Memory B cell (primary cell): Measurements from ENCODE around the gene ZNF799.
A peak's percentile ranks its signal among the peaks of the same experiment; 100 is the strongest.
"Not testable (repeated sequence)": the region's sequence is repeated elsewhere in the genome, so short reads cannot be mapped to it uniquely, and the experiment has no call there.

ENCODE experiments used
- ATAC-seq: fragments of 150-1000 bp; cut with Tn5 transposase; 2 replicates; pipeline ENCODE4 v1.10.0; 2021; ENCODE audit warnings: low read depth, mild to moderate bottlenecking, moderate library complexity
- DNase-seq, 2 donors: peaks; one replicate each; pipeline ENCODE4 v3.0.0; 2022; ENCODE audit warnings: low spot score in 2 of 2
- H3K27ac Mint-ChIP-seq: one replicate; pipeline ENCODE4 v1.8.0; 2022; ENCODE audit warnings: mild to moderate bottlenecking, moderate library complexity, mixed read lengths
- H3K27me3 Mint-ChIP-seq: one replicate; pipeline ENCODE4 v1.8.0; 2022; ENCODE audit warnings: mixed read lengths
- H3K36me3 Mint-ChIP-seq: one replicate; pipeline ENCODE4 v1.8.0; 2022; ENCODE audit warnings: mild to moderate bottlenecking, mixed read lengths
- H3K4me1 Mint-ChIP-seq: one replicate; pipeline ENCODE4 v1.8.0; 2022; ENCODE audit warnings: mixed read lengths
- H3K4me3 Mint-ChIP-seq: one replicate; pipeline ENCODE4 v1.8.0; 2022; ENCODE audit warnings: mild to moderate bottlenecking, moderate library complexity, mixed read lengths
- H3K9me3 Mint-ChIP-seq: one replicate; pipeline ENCODE4 v1.8.0; 2022; ENCODE audit warnings: mixed read lengths

ZNF799 gene

DNA sequence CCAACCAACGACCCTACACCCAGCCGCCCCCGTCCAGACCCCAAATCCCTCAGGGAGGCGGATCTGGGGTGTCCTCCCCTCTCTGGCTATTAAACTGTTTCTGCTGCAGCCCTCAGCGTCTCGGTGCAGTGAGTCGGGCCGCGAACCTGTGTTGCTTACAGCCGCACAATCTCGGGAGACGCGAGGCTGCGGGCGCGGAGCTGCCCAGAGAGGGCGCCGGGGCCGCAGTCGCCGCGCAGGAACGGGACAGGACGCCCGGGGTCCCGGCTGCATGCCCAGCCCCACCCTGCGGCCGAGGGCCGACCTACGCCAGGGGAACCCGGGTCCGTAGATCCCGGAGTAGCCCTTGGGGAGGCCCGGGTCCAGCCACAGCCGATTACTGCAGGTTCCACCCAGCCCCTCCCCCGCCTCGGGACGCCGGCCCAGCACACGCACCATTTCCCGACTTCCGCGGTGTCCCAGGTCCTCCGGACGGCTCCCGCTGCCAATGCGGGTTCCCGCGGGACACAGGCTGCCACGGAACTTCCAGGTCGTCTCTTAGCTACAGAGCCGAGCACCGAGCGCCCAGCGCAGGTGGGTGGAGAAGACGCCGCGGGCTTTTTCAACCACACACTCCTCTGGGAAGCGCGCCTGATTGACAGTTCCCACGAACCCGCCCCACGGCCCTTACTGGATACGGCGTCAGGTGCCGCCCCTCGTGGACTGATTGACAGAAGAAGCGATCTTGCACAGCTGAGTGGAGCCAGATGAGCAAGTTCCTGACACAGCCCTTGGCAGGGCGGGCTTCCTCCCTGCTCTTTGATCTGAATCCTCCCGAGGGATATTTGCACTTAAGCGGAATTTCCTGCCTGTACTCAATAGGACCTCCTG is at the start of gene ZNF799:
ZNF799 (minus strand) TSS at position 639 of the 870 bp plus-strand sequence; CDS start at position 438, 201 bp downstream.
- H3K36me3 Mint-ChIP-seq = peaks cover 4% of the 10 kb centered on the region
- DNase-seq (peak; percentile 64 to 70), ATAC-seq (peak; percentile 91)
- H3K27ac Mint-ChIP-seq = peak within 1 kb of the TSS; percentile 79
- peaks cover 14% of the 10 kb centered on the region for H3K4me1 Mint-ChIP-seq
- H3K27me3 Mint-ChIP-seq = no peaks in the 10 kb centered on the region
- H3K4me3 Mint-ChIP-seq = peak within 1 kb of the TSS; percentile 96
- no peaks in the 10 kb centered on the region for H3K9me3 Mint-ChIP-seq

DNA sequence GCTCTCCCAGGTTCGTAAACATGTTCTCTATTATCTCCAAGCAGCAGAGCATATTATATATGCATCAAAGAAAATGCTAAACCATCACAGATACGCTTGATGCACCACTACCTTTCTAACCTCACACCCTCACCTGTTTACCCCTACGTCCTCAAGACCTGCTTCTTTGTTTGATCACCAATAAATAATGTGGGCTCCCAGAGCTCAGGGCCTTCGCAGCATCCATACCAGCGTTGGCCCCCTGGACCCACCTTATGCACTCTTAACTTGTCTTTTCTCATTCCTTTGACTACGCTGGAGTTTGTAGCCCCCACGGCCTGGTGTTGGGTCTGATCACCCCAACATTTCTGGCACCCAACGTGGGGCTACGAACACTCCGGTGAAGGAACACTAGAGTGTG is 49.8 kb upstream of the ZNF799 start:
- Mint-ChIP-seq H3K9me3 (peaks cover 13% of the 10 kb centered on the region), H3K4me1 (no peaks in the 10 kb centered on the region), H3K4me3 (no peak overlapping the region), H3K27me3 (no peaks in the 10 kb centered on the region), H3K36me3 (peaks cover 11% of the 10 kb centered on the region), H3K27ac (no peak overlapping the region)
- DNase-seq (no peak), ATAC-seq (no peak)

DNA sequence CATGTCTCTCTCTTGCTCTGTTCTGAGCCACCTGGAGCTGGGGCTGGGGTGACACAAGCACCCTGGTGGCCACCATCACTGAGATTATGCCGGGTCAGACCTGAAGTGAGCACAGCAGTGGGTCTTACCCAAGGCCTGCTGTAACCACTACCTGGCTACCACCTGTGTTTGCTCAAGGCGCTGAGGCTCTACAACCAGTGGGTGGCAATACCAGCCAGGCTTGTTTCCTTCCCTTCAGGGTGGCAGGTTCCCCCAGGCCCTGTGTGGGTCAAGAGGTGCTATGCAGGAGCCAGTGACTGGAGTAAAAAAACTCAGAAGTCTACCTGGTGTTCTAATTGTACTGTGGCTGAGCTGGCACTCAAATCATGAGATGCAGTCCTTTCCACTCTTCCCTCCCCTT is 47.7 kb upstream of the ZNF799 start:
- Mint-ChIP-seq H3K36me3 (peaks cover 14% of the 10 kb centered on the region), H3K27me3 (no peaks in the 10 kb centered on the region), H3K27ac (no peak overlapping the region), H3K9me3 (peaks cover 18% of the 10 kb centered on the region), H3K4me3 (no peak overlapping the region), H3K4me1 (no peaks in the 10 kb centered on the region)
- DNase-seq (no peak), ATAC-seq (no peak)

GRCh38 chr19:12440541-12441316 is 39.7 kb upstream of the ZNF799 start, which contains the start of gene ZNF443:
ZNF443 (minus strand) TSS chr19:12441021; CDS start chr19:12440914, 107 bp downstream.
- peak within 1 kb of the TSS; percentile 79 for H3K27ac Mint-ChIP-seq
- DNase-seq (peak; percentile 98 to 99), ATAC-seq (peak; percentile 96)
- H3K4me1 Mint-ChIP-seq = peaks cover 10% of the 10 kb centered on the region
- peaks cover 5% of the 10 kb centered on the region for H3K36me3 Mint-ChIP-seq
- peak within 1 kb of the TSS; percentile 99 for H3K4me3 Mint-ChIP-seq
- peaks cover 8% of the 10 kb centered on the region for H3K9me3 Mint-ChIP-seq
- no peaks in the 10 kb centered on the region for H3K27me3 Mint-ChIP-seq

GRCh38 chr19:12439686-12440540 is 38.8 kb upstream of the ZNF799 start:
- peak overlapping the region; percentile 79 for H3K27ac Mint-ChIP-seq
- peak overlapping the region; percentile 99 for H3K4me3 Mint-ChIP-seq
- H3K36me3 Mint-ChIP-seq, H3K9me3 Mint-ChIP-seq, H3K4me1 Mint-ChIP-seq, H3K27me3 Mint-ChIP-seq: not testable (repeated sequence)
- DNase-seq (peak; percentile 7 to 21), ATAC-seq (peak; percentile 28)

- H3K4me1 Mint-ChIP-seq, H3K27me3 Mint-ChIP-seq, H3K27ac Mint-ChIP-seq, H3K4me3 Mint-ChIP-seq, H3K9me3 Mint-ChIP-seq, DNase-seq, ATAC-seq: not testable (repeated sequence)
- peaks cover 36% of the 10 kb centered on the region for H3K36me3 Mint-ChIP-seq
These were observed 29.7 kb upstream of the ZNF799 start for GRCh38 chr19:12430726-12431299.

DNA sequence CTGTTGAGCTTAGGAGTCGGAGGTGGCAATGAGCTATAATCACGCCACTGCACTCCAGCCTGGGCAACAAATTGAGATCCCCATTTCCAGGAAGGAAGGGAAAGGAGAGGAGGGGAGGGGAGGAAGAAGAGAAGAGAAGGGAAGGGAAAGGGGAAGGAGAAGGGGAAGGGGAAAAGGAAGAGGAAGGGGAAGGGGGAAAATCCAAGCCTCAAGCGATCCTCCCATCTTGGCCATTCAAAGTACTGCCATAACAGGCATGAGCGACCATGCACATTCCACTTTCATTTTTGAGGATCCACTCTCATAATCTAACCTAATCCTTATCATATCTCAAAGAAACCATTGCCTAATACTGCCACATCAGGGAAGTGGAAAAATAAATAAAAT is 24.8 kb upstream of the ZNF799 start:
- Mint-ChIP-seq H3K36me3 (peaks cover 27% of the 10 kb centered on the region), H3K27ac (no peak overlapping the region), H3K9me3 (peaks cover 8% of the 10 kb centered on the region)

GRCh38 chr19:12425236-12425887 is 24.3 kb upstream of the ZNF799 start:
- Mint-ChIP-seq H3K4me3 (no peak overlapping the region), H3K9me3 (peaks cover 7% of the 10 kb centered on the region), H3K27ac (no peak overlapping the region), H3K27me3 (no peaks in the 10 kb centered on the region), H3K4me1 (no peaks in the 10 kb centered on the region), H3K36me3 (peaks cover 22% of the 10 kb centered on the region)
- DNase-seq (no peak), ATAC-seq (no peak)

More for the DNA sequence above, 24.8 kb upstream of the ZNF799 start:
- no peaks in the 10 kb centered on the region for H3K27me3 Mint-ChIP-seq
- H3K4me1 Mint-ChIP-seq = no peaks in the 10 kb centered on the region
- no peak overlapping the region for H3K4me3 Mint-ChIP-seq
- DNase-seq (no peak), ATAC-seq (no peak)

- ATAC-seq, H3K4me1 Mint-ChIP-seq, H3K27me3 Mint-ChIP-seq, H3K27ac Mint-ChIP-seq, DNase-seq, H3K4me3 Mint-ChIP-seq, H3K9me3 Mint-ChIP-seq: not testable (repeated sequence)
- H3K36me3 Mint-ChIP-seq = peaks cover 12% of the 10 kb centered on the region
These were observed 16.2 kb upstream of the ZNF799 start for GRCh38 chr19:12417273-12417672.

GRCh38 chr19:12411893-12412292 is 10.8 kb upstream of the ZNF799 start:
- no peak overlapping the region for H3K27ac Mint-ChIP-seq
- DNase-seq (no peak), ATAC-seq (no peak)

GRCh38 chr19:12399901-12400632 is 1.0 kb downstream of the ZNF799 start:
- not testable (repeated sequence) for H3K27me3 Mint-ChIP-seq, H3K36me3 Mint-ChIP-seq, H3K9me3 Mint-ChIP-seq
- peak overlapping the region; percentile 53 for H3K27ac Mint-ChIP-seq
- peak in 1 of 2 donors; percentile 15 for DNase-seq
- H3K4me1 Mint-ChIP-seq = peaks cover 17% of the 10 kb centered on the region
- peak; percentile 49 for ATAC-seq
- peak overlapping the region; percentile 96 for H3K4me3 Mint-ChIP-seq

More at GRCh38 chr19:12411893-12412292, 10.8 kb upstream of the ZNF799 start:
- peaks cover 10% of the 10 kb centered on the region for H3K36me3 Mint-ChIP-seq
- peaks cover 8% of the 10 kb centered on the region for H3K9me3 Mint-ChIP-seq
- H3K27me3 Mint-ChIP-seq = no peaks in the 10 kb centered on the region
- H3K4me3 Mint-ChIP-seq = no peak overlapping the region
- no peaks in the 10 kb centered on the region for H3K4me1 Mint-ChIP-seq

- Mint-ChIP-seq H3K36me3 (peaks cover 52% of the 10 kb centered on the region), H3K9me3 (peaks cover 10% of the 10 kb centered on the region)
- not testable (repeated sequence) for ATAC-seq, H3K4me3 Mint-ChIP-seq, H3K27me3 Mint-ChIP-seq, H3K4me1 Mint-ChIP-seq, DNase-seq, H3K27ac Mint-ChIP-seq
These were observed 9.9 kb downstream of the ZNF799 start for GRCh38 chr19:12391148-12391547.
